HG03196 (cell line): Measurements from ENCODE around the gene SLC2A9.
"Not testable (repeated sequence)": the region's sequence is repeated elsewhere in the genome, so short reads cannot be mapped to it uniquely, and the experiment has no call there.

Experiments
- ATAC-seq: cut with Tn5 transposase; IDR thresholded peaks from one replicate; pipeline ENCODE4 v1.9.1; 2021; ENCODE audit not compliant: unreplicated experiment

SLC2A9 gene

GRCh38 chr4:9932771-9933170 lies 88.5 kb downstream of the SLC2A9 start:
- ATAC-seq: no peak

- ATAC-seq: no peak
Measured at GRCh38 chr4:9931146-9931545, 90.2 kb downstream of the SLC2A9 start.

GRCh38 chr4:9929111-9929510 lies 92.2 kb downstream of the SLC2A9 start:
- no peak for ATAC-seq

GRCh38 chr4:9927341-9928007 lies 93.8 kb downstream of the SLC2A9 start:
- no peak for ATAC-seq

GRCh38 chr4:9926586-9926985 lies 94.7 kb downstream of the SLC2A9 start:
- ATAC-seq: no peak

GRCh38 chr4:9925750-9926439 lies 95.4 kb downstream of the SLC2A9 start:
- ATAC-seq: no peak

GRCh38 chr4:9924750-9925149 lies 96.5 kb downstream of the SLC2A9 start:
- no peak for ATAC-seq

GRCh38 chr4:9923195-9923812 lies 98.0 kb downstream of the SLC2A9 start:
- ATAC-seq: no peak

- no peak for ATAC-seq
Measured at GRCh38 chr4:9921326-9921725, 100.0 kb downstream of the SLC2A9 start.

GRCh38 chr4:9920029-9920428 lies 101.3 kb downstream of the SLC2A9 start:
- no peak for ATAC-seq

- ATAC-seq: no peak
Measured at GRCh38 chr4:9919047-9919446, 102.2 kb downstream of the SLC2A9 start.

GRCh38 chr4:9918484-9918883 lies 102.8 kb downstream of the SLC2A9 start:
- no peak for ATAC-seq

GRCh38 chr4:9916937-9917336 lies 104.4 kb downstream of the SLC2A9 start:
- ATAC-seq: no peak

GRCh38 chr4:9916346-9916745 lies 105.0 kb downstream of the SLC2A9 start:
- no peak for ATAC-seq

- no peak for ATAC-seq
Measured at GRCh38 chr4:9913846-9914245, 107.5 kb downstream of the SLC2A9 start.

GRCh38 chr4:9906996-9907395 lies 114.3 kb downstream of the SLC2A9 start:
- no peak for ATAC-seq

GRCh38 chr4:9904976-9905587 lies 116.2 kb downstream of the SLC2A9 start:
- ATAC-seq: no peak

- ATAC-seq: no peak
Measured at GRCh38 chr4:9903317-9903716, 118.0 kb downstream of the SLC2A9 start.

GRCh38 chr4:9901257-9901656 lies 120.0 kb downstream of the SLC2A9 start:
- ATAC-seq: no peak

- ATAC-seq: not testable (repeated sequence)
Measured at GRCh38 chr4:9900633-9901032, 120.7 kb downstream of the SLC2A9 start.

GRCh38 chr4:9899306-9900055 lies 121.8 kb downstream of the SLC2A9 start:
- ATAC-seq: no peak
